ENCODE results near the gene CD47.

The CD47 gene

DNA sequence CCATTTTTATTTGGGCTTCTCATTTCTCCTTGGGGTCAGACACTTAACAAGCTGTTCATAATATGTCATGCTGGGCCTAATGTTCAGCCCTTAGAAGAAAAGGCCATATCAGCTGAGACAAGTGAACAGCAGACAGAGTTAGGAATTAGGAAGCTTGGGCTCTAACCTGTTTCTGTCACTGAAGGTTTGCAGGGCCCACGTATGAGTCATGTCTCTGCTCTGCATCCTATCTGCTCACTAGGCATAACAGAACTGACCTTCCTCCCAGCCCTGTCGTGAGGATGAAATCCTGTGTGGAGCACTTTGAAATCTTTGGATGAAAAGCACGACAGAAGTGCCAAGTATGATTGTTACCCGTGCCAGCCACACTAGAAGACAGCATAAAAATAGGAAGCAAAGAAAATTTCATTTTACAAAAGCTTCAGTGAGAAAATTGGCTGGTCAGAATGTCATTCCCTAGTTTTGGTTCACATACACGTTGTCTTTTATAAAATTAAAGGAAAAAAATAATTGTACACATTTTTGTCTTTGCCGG lies 26.5 kb upstream of the CD47 start:
- DNase-seq (ENCODE audit: low spot score) = no peak

DNA sequence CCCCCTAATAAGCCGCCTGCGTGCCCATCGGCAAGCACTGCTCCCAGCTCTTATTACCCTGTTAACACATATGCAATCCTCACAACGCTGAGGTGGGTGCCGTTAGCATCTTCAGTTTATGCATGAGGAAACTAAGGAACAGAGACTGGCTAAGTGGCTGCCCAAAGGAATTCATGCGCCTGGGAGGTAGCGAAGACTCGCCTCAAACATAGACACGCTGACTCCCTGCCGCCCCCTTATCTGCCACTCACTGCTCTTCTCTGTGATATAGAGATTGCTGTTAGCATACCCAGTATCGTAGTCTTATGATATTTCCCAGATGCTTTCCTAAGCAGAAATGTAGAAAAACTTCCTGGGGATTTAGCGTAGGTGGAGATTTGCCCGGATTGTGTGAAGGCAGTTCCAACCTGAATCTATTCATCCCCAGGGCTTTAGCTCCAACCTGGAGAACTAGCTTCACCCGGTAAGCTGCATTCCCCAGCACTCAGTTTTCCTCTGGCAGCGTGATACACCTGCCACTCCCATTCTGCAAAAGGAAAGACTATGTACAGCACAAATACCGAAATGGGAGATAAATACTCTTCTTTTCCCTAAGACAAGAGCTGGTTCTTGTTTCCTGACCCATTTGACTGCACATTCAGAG lies 23.7 kb upstream of the CD47 start:
- DNase-seq (ENCODE audit: low spot score) = no peak

DNA sequence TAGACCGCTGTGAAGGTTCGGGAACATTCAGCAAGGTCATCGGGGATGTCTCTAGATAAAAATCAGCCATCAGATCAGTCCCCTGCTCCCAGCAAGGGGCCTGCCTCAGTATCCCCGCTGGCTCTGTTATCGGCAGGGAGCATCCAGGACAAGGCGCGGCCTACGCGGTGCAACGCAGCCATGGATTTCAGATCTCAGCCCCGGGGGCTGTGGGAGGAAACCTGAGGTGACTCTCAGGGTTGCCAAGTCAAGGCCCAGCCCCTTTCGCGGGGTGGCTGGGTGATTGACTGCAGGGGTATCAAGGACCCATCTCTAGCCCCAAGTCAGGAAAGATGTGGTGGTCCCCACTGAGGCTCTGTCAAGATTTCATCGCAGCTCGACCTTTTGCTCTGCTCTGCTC lies 23.1 kb upstream of the CD47 start:
- no peak for DNase-seq (ENCODE audit: low spot score)

DNA sequence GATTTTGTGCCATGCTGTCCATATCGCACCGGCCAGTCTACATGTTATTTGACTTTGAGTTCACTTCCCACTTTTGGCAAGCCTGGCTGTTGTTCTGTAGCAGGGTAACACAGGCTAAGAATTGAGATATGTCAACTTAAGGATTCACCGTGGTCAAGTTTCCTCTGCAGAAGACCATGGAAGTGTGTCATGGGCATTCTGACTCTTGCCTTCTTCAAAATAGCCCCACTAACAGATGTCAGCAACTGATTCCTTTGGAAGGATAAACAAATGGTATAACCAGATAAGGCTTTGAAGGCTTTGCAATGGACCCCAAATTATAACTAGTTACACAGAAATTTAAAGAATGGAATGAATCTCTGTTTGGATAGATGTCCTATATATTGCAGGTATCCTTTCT lies 20.1 kb upstream of the CD47 start:
- no peak for DNase-seq (ENCODE audit: low spot score)

DNA sequence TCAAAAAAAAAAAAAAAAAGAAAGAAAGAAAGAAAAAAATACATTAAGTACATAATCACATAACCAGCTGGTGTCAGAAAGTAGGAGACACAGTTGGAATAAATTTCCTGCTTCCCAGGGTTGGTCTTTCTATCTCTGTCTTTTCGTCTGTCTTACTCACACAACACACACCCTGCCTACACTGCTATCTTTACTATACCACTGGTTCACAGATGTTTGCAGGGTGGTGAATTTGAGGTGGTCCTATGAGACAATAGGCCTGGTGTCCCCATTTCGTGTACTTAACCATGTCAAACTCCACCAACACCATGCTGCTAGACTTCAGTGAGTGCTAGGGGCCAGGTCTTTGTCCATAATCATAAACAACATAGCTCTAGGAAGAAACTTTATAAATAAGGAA lies 17.6 kb upstream of the CD47 start:
- no peak for DNase-seq (ENCODE audit: low spot score)

DNA sequence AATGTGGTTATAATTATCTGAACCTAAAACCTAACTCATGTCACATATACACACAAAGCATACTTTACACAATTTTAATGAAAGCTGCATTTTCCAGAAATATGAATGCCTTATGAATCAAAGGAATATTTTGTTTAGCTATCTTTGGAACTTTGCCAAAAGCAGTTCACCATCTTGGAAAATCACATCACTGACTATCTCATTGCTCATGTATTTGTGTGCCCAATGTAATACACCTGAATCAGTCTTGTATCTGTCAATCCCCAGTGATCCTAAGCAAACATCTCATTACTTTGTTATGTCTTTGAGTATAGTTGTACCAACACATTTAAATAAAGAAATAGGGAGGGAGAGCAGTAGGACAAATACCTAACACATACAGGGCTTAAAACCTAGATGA lies 15.6 kb upstream of the CD47 start:
- DNase-seq (ENCODE audit: low spot score) = no peak

DNA sequence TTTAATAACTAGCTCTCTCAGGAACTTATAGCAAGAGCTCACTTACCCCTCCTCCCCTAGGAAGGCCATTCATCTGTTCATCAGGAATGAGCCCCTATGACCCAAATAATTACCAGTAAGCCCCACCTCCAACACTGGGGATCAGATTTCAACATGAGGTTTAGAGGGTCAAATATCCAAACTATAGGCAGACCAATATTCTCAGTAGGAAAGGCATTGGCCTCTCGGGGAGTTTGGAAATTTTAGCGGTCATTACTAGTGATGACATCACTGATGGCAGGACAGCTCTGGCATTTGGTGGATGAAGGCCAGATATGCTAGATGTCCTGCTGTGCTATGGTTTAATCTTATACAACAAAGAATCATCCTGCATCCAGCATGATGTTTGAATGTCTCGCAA lies 15.2 kb upstream of the CD47 start:
- DNase-seq (ENCODE audit: low spot score) = no peak

DNA sequence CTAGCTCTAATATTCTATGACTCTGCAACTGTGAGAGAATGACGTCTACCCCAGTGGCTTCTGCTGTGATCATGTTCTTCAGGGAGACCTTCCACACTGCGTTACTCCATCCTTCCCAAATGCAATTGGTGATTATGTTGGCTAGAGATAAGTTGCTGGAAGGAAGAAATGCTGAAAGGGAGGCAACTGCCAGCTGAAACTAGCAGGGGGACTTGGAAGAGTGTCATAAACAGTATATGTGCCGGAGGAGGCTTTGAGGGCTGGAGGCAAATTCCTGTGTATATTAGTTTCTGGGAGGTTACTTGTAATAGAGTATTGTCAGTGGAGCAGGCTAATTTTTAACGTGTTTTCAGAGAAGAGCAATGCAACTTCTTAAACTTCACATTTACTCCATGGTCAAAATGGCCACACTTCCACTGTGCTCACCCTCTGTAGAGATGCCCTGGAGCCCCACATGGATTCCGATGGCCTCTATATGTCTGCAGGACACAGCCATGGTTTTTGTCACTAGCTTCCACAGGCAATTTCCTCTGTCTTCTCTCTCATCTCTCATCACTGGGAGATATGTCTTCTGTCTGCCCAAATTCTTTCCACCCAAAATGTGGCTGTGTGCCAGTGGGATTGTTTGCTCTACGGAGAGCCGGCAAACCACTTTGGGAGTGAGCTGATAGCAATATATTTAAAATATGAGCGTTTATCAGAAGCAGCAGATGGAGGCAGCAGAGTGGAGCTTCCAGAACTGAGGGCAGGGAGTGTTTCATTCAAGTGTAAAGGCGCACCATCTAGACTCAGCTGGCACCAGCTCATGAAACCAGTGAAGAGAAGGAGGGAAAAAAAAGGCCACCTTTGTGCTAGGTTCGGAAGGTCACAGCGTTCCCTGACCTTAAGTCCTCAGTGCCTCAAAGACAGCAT lies 13.3 kb upstream of the CD47 start:
- DNase-seq (ENCODE audit: low spot score) = no peak

DNA sequence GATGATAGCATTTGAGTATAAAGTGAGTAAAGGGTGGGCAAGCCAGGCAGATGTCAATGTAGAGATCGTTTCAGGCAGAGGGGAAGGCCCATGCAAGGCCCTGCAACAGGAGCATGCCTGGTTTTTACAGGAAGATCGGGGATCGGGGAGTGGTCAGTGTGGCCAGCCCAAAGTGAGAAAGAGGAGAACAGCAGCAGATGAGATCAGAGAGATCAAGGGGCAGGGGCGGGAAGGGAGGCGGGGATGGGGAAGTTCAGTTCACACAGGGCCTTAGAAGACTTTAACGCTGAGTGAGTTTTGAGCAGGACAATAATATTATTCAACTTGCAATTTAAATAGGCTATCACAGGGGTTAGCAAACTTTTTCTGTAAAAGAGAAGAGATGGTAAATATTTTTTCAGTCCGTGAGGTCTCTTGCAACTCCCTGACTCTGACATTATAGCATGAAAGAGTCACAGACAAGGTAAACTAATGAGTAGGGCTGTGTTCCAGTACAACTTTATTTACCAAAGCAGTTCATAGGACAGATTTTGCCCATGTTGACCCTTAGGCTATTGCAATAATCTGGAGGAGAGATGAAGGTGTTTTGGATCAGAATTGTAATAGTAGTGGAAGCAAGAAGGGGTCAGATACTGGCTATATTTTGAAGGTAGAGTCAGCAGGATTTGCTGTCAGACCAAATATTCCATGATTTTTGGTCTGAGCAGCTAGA lies 12.4 kb upstream of the CD47 start:
- no peak for DNase-seq (ENCODE audit: low spot score)

DNA sequence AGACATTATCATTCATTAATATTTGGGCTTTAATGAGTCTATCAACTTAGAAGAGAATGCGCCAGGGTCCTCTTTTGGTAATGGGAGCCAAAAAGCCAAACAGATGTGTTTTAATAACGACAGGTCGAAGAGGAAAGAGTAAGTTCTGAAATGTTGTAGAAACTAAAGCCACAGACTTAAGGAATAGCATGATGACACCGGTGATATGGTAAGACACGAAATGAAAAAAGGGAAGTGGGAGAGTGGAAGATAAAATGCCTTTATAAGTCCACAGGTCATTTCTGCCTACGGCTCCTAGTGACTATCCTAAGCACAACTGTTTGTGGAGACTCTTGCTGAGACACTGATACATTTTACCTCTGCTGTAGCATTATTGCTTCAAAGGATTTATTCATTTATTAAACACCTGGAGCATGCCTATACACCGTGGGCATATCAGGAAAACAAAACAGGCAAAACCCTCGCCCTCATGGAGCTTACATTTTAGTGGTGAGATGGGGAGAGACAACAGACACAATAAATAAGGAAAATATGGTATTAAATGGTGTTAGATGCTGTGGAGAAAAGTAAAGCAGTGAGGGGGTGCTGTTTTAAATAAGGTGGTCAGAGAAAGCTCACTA lies 11.7 kb upstream of the CD47 start:
- DNase-seq (ENCODE audit: low spot score) = no peak

DNA sequence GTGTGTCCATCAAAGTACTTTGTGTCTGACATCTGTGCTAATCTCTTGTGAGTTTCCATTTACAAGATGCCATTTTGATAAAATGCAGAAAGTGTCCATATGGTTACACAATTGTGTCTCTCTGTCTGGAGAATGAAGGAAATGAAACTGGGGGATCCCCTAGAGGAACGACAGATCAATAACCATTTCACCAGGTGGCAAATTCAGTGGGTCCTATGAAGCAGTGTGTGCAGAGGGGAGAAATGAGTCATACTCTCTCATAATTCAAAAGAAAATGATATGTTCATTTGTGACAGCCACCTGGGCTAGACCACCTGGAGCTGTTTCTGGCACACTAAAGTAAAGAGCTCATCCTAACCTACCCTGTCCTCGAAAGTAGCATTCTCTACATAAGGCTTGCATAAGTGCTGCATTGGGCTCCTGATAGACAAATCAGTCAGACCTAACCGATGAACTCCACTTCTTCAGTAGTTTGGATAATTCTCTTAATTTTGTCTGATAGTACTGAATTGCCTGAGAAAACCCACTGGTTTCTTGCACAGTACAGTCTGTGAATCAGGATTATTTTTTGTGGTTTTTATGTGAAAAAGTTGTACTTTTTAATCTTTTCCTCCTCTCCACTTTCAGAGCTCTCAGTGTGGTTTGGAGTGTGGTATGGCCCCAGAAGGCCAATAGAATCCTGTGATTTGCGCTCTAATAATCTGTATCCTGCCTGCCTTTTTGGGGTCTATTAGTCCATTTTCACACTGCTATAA lies 10.3 kb upstream of the CD47 start:
- no peak for DNase-seq (ENCODE audit: low spot score)

DNA sequence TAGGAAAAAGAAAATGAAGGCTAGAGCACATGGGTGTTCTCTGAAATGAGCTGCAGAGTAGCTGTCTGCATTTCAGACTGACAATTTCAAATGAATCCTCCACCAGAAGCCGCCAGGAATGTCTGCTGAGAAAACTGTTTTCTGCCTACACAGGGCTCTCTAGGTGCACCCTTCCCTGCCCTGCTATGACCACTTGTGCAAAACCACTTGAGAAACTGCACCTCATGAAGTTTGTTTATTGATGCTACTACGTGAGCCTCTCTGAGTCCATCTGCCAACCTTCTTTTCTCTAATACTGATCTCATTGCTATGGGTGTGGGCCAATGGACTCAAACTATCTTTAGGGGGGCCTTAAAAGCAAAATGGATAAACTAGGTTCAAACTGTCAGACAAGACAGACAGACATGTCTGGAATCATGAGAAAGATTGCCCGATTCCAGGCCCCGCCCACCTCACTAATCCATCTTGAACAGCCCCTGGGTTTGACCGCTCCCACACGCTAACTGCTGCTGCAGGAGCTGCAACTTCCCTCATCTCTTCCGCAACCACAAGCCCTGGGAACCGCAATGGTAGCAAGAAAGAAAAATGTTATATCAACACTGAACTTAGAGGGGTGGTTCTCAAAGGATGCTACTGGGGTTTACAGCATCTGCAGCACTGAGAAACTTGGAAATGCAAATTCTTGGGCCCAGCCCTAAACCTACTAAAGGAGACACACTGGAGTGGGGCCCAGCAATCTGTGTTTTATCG lies 9.0 kb upstream of the CD47 start:
- no peak for DNase-seq (ENCODE audit: low spot score)

DNA sequence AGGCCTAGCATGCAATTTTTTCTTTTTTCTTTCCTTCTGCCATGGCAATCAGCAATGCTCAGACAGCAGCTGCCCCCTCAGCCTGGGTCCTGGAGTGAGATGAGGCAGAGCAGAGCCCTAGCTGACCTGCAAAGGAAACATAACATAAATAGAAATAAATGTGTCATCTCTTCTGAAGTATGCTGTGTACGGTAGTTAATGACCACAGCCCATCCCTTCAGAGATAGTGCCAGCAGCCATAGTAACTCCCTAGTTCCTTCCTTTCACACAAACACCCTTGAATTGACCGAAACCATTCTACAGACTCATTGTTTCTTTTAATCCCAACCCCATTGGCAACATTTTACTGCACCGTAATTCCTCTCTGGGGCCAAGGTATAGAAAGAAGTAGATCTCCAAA lies 8.4 kb upstream of the CD47 start:
- no peak for DNase-seq (ENCODE audit: low spot score)

DNA sequence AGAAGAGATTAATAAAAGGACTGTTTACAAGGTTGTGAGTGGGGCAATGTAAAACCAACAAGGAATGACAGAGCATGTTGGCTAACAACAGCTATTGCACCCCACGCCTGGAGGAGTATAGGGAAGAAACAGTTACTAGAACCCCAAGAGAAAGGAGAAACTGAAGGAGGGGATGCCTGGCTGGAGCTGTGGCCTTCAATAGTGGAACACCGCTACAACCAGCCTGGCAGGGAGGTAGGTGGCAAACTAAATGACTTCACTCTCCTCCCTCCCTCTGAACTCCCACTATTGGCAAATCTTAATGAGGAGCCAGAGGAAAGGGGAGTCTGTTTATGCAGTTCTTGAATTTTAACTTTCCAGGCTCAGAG lies 7.2 kb upstream of the CD47 start:
- no peak for DNase-seq (ENCODE audit: low spot score)

DNA sequence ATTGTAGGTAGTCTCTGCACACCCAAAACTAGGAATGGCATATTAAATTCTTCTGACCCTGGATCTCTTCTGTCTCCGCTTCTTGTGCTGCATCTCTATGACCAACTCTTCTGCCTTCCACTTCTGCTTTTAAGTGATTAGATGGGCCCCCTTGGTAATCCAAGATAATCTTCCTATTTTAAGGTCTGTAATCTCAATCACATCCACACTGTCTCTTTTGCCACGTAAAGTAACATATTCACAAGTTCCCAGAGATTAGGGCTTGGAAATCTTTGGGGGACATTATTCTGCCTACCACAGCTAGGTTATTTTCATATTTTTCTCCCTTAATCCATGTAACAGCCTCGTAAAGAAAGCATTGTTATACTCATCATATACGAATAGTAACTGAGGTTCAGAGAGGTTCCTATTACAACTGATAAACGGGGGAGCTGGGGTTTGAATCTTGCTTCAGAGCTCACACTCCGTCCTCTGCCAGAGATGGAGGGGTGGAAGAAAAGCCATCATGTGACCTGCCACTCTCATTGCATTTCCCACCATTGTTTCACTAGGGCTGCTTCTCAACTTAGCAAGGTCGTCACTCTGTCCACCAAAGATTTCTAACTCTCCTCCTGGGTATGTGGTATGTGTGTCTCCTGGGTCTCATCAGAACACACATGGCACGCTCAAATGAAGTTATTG lies 6.6 kb upstream of the CD47 start:
- no peak for DNase-seq (ENCODE audit: low spot score)

DNA sequence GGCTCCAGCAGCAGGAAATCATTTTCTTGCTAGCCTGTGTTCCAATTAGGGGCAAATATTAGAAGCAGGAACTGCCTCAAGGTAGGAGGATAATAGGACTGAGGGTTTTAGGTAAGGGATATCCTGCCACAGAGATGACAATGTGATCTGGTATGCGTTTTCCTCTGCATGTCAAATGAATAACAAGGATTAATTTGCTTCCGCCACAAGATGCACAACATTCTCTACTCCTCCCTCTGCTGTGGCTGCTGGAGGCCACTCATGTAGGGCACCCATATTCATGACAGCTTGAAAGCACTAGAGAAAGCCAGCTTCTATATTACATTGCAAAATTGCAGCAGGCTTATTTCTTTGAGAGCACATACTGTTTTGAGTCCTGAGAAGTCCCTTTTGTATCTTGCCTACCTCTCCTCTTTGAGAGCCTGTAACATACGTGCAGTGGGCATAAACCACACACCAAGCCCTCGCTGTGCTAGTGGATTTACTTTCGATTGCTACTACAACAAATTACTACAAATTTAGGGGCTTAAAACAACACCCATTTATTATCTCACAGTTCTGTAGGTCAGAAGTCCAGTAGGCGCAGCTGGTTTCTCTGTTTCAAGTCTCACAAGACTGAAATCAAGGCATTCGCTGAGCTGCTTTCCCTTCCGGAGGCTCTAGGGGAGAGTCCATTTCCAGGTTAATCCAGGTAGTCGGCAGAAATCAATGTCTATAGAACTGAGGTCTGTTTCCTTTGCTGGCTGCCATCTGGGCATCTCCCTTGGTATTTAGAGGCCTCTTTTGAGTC lies 5.9 kb upstream of the CD47 start:
- DNase-seq (ENCODE audit: low spot score) = no peak

DNA sequence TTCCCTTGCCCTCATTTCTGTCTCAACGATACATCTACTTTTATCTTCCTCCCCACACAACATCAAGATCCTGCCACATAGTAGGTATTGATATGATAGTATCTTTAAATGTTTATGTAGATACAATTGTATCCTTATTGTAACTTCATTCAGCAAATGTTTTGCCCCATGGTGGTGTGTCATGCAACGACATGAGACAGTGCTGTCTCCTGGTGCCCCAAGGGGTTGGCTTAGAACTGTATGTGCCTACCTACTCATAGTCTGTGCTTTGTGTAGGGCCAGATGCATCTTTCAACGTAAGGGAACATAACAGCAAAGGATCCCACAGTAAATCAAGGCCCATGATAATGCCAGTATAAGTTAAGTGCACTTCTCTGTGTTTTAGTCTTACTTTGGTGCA lies 2.8 kb upstream of the CD47 start:
- no peak for DNase-seq (ENCODE audit: low spot score)

DNA sequence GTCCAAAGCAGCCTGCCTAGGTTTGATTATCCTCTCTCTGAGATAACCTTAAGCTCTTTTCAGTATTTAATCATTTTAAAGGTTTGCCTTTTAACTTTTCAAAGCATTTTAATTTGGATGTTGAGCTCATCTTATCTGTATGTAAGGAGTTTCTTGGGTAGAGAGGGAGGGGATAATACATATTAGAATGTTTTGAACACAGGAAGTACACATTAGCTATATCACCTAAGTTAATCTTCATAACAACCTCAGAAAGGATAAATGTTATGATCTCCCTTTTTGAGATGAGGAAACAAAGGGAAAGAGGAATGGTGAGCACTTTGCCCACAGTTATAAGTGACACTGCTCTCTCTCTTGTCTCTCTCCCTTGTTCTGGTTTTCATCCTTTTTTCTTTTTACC lies 2.2 kb upstream of the CD47 start:
- no peak for DNase-seq (ENCODE audit: low spot score)

DNA sequence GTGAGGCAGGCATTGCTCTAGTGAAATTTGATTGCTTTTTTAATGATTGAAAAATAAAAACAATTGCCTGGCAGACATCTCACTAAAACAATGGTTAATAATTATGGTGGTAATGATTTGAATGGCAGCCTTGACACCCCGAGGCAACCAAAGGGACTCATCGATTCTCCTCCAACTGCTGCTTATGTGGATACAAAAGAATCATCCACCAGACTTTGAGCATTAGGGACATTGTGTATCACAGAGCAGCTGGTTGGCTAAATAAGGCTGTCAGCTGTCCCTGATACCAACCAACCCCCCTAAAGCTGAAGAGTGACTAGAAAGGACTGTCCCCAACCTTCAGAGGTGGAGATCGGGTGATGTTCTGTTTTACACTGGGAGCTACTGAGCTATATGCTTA lies 1.7 kb upstream of the CD47 start:
- DNase-seq (ENCODE audit: low spot score) = no peak

Measured in D341Med (cell line).